Neural progenitor cell (in vitro differentiated cells): ENCODE results near the gene IER5. TPM values are rescaled to one million over a fixed set of nuclear protein-coding genes. Genes with fewer than 3 reads are reported as not detected.
"Not testable (repeated sequence)": the region's sequence is repeated elsewhere in the genome, so short reads cannot be mapped to it uniquely, and the experiment has no call there.

Source experiments
- DNase-seq: peaks from one replicate; pipeline ENCODE4 v3.0.0-alpha.2; 2016; ENCODE audit warnings: low spot score
- H2AFZ ChIP-seq: fragments of 200-600 bp; sonication (generic); replicated peaks from 2 replicates; pipeline ENCODE4 v1.6.1; 2016; ENCODE audit warnings: antibody characterized with exemption
- H3F3A ChIP-seq: fragments of 200-600 bp; sonication (generic); 2 replicates; pipeline ENCODE4 v1.6.1; 2016; ENCODE audit warnings: antibody characterized with exemption, low read depth
- H3K27ac ChIP-seq: fragments of 200-600 bp; sonication (generic); 2 replicates; pipeline ENCODE4 v1.5.1; 2016; ENCODE audit warnings: mild to moderate bottlenecking
- H3K27me3 ChIP-seq: fragments of 200-600 bp; sonication (generic); 2 replicates; pipeline ENCODE4 v1.6.1; 2016; ENCODE audit warnings: mild to moderate bottlenecking, moderate library complexity
- H3K36me3 ChIP-seq: fragments of 200-600 bp; sonication (generic); 2 replicates; pipeline ENCODE4 v1.5.1; 2016
- H3K4me1 ChIP-seq: fragments of 200-600 bp; sonication (generic); 2 replicates; pipeline ENCODE4 v1.6.1; 2016; ENCODE audit warnings: mixed run types
- H3K4me2 ChIP-seq: fragments of 200-600 bp; sonication (generic); 2 replicates; pipeline ENCODE4 v1.6.1; 2016
- H3K4me3 ChIP-seq: fragments of 200-600 bp; sonication (generic); 2 replicates; pipeline ENCODE4 v1.5.1; 2016
- H3K79me2 ChIP-seq: fragments of 200-600 bp; sonication (generic); 2 replicates; pipeline ENCODE4 v1.6.1; 2016; ENCODE audit warnings: low read depth
- H3K9ac ChIP-seq: fragments of 200-600 bp; sonication (generic); 2 replicates; pipeline ENCODE4 v1.6.1; 2016
- H3K9me3 ChIP-seq: fragments of 200-600 bp; sonication (generic); 2 replicates; pipeline ENCODE4 v1.5.1; 2016; ENCODE audit warnings: low read depth
- H4K20me1 ChIP-seq: fragments of 200-600 bp; sonication (generic); 2 replicates; pipeline ENCODE4 v1.6.1; 2016; ENCODE audit warnings: low read depth
- H3K27ac Mint-ChIP-seq: 3 replicates; pipeline ENCODE4 v1.8.0; 2021; ENCODE audit warnings: mixed read lengths
- H3K27me3 Mint-ChIP-seq: 2 replicates; pipeline ENCODE4 v1.8.0; 2022; ENCODE audit warnings: low read depth, mild to moderate bottlenecking, inconsistent platforms, moderate library complexity, mixed read lengths; ENCODE audit not compliant: insufficient read depth
- H3K36me3 Mint-ChIP-seq: 3 replicates; pipeline ENCODE4 v1.8.0; 2021; ENCODE audit warnings: mixed read lengths
- H3K4me1 Mint-ChIP-seq: 3 replicates; pipeline ENCODE4 v1.8.0; 2021; ENCODE audit warnings: mixed read lengths
- H3K4me3 Mint-ChIP-seq: 3 replicates; pipeline ENCODE4 v1.8.0; 2021; ENCODE audit warnings: mild to moderate bottlenecking, moderate library complexity, mixed read lengths
- H3K9me3 Mint-ChIP-seq: 3 replicates; pipeline ENCODE4 v1.8.0; 2020; ENCODE audit warnings: mixed read lengths
- EZH2 ChIP-seq: fragments of 200-600 bp; sonication (generic); IDR thresholded peaks from 2 replicates; pipeline ENCODE4 v1.6.1; 2017; ENCODE audit warnings: antibody characterized with exemption, mild to moderate bottlenecking, moderate library complexity
- EZH2phosphoT487 ChIP-seq: fragments of 200-600 bp; sonication (generic); IDR thresholded peaks from 2 replicates; pipeline ENCODE4 v1.6.1; 2017; ENCODE audit warnings: antibody characterized with exemption
- total RNA-seq: library from RNA; depleted of rRNA; stranded (reverse); fragments of >200 nt; gene quantifications from 2 replicates; pipeline ENCODE4 v1.2.3, GENCODE V29; 2015; ENCODE audit warnings: low replicate concordance
- TF ChIP-seq, protein P1 (sequence below): fragments of 200-600 bp; sonication (generic); IDR thresholded peaks from 2 replicates; pipeline ENCODE4 v1.5.1; 2017; ENCODE audit warnings: antibody characterized with exemption, mild to moderate bottlenecking

IER5 gene
- total RNA-seq, 1 donor from 2014 or later, result 8.0 TPM

DNA sequence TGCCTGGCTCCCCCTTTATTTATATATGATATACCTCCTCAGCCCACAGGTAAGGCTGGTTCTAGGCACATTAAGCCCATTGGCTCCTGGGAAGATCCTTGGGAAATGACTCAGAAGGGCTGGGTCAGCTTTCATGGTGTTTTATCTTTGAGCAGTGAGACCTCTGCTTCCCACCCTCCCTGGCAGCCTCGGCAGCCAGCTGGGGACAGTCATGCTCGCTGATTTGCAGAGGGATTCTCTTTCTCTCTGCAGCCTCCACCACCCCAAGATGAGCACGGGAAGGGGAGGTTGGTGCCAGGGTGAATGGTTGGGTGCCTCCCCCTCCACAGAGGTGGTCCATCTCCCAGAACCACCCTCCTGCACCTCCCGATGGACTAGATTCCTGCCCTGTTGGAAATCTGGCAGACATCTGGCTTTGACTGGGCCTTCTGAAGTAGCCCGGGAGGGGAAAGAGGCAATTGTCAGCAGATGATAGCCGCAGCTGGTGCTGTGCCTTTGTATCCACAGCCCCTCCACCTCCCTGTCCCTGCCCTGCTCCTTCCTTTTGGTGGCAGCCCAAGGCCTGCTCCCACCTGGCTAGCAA lies 24.6 kb downstream of the IER5 start:
- Histone ChIP-seq H3K4me1 (peaks cover 36% of the 10 kb centered on the region), H3K4me2 (no peak overlapping the region), H3K9me3 (no peaks in the 10 kb centered on the region), H3K4me3 (no peak overlapping the region), H3F3A (peaks cover 10% of the 10 kb centered on the region), H3K79me2 (no peaks in the 10 kb centered on the region), H3K27ac (no peak overlapping the region), H3K9ac (no peak overlapping the region), H3K36me3 (no peaks in the 10 kb centered on the region), H4K20me1 (no peaks in the 10 kb centered on the region), H2AFZ (peak overlapping the region; percentile 56), H3K27me3 (no peaks in the 10 kb centered on the region)
- H3K27ac Mint-ChIP-seq, result peak overlapping the region; percentile 69
- H3K9me3 Mint-ChIP-seq, result peaks cover 2% of the 10 kb centered on the region
- no peaks in the 10 kb centered on the region for H3K36me3 Mint-ChIP-seq
- TF ChIP-seq, protein P1, sequence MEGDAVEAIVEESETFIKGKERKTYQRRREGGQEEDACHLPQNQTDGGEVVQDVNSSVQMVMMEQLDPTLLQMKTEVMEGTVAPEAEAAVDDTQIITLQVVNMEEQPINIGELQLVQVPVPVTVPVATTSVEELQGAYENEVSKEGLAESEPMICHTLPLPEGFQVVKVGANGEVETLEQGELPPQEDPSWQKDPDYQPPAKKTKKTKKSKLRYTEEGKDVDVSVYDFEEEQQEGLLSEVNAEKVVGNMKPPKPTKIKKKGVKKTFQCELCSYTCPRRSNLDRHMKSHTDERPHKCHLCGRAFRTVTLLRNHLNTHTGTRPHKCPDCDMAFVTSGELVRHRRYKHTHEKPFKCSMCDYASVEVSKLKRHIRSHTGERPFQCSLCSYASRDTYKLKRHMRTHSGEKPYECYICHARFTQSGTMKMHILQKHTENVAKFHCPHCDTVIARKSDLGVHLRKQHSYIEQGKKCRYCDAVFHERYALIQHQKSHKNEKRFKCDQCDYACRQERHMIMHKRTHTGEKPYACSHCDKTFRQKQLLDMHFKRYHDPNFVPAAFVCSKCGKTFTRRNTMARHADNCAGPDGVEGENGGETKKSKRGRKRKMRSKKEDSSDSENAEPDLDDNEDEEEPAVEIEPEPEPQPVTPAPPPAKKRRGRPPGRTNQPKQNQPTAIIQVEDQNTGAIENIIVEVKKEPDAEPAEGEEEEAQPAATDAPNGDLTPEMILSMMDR, result no peak
- TF ChIP-seq EZH2phosphoT487 (no peak), EZH2 (no peak)
- peaks cover 9% of the 10 kb centered on the region for H3K27me3 Mint-ChIP-seq
- peaks cover 73% of the 10 kb centered on the region for H3K4me1 Mint-ChIP-seq
- H3K4me3 Mint-ChIP-seq, result no peak overlapping the region
- DNase-seq, result no peak

DNA sequence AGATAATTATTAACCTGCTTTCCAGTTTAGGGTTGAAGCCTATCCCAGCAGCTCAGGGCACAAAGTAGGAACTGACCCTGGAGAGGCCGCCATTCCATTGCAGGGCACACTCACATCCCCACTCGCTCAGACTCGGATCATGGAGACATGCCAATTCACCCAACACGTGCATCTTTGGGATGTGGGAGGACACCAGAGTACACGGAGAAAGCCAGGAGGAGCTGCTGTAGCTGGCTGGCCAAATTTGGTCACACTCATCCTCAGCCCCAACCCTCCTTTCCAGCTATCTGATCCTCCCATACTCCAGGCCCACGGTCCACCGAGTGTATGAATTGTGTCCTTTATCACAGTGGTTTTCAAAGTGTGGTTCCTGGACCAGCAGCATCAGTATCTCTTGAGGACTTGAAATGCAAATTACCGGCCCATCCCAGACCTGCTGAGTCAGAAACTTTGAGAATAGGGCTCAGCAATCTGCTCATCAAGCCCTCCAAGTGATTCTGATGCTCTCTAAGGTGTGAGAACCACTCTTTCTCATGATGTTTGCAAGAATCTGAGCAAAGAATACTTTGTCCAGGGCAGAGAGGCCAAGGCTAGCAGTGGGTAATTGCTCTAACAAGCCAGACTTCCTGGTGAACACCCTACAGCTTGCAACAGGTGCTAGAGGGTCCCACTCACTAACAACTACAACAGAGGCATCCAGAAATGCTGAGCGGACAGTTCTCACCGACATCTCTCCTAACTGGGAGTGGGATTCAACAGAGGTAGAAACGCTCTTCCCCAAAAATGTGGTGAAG lies 26.3 kb downstream of the IER5 start:
- Mint-ChIP-seq H3K4me3 (no peak overlapping the region), H3K9me3 (no peaks in the 10 kb centered on the region), H3K36me3 (no peaks in the 10 kb centered on the region), H3K4me1 (peaks cover 71% of the 10 kb centered on the region), H3K27ac (no peak overlapping the region), H3K27me3 (peaks cover 10% of the 10 kb centered on the region)
- H3K9ac ChIP-seq, result no peak overlapping the region
- H3K27me3 ChIP-seq, result no peaks in the 10 kb centered on the region
- no peak overlapping the region for H3K27ac ChIP-seq
- no peaks in the 10 kb centered on the region for H3K9me3 ChIP-seq
- H3K4me2 ChIP-seq, result no peak overlapping the region
- H3K36me3 ChIP-seq, result no peaks in the 10 kb centered on the region
- no peak overlapping the region for H2AFZ ChIP-seq
- no peak for DNase-seq
- no peaks in the 10 kb centered on the region for H4K20me1 ChIP-seq
- no peak for TF ChIP-seq EZH2
- no peak for TF ChIP-seq EZH2phosphoT487
- TF ChIP-seq, protein P1, result no peak
- peaks cover 29% of the 10 kb centered on the region for H3K4me1 ChIP-seq
- H3F3A ChIP-seq, result peaks cover 12% of the 10 kb centered on the region
- no peak overlapping the region for H3K4me3 ChIP-seq
- H3K79me2 ChIP-seq, result no peaks in the 10 kb centered on the region

DNA sequence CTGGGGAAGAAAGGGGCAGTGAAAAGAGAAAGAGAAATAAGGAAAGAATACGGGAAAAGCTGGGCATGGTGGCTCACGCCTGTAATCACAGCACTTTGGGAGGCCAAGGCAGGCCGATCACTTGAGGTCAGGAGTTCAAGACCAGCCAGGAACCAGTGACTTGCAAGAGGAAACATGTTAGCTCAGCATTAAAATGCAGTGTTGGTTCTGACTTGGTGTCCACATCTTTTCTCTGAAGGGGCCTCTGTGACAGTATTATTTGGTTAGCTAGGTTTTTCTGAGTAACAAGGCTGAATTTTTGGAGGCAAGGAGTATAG lies 26.8 kb downstream of the IER5 start:
- DNase-seq, result no peak
- Mint-ChIP-seq H3K27me3 (peaks cover 7% of the 10 kb centered on the region), H3K27ac (no peak overlapping the region), H3K4me1 (peaks cover 66% of the 10 kb centered on the region), H3K9me3 (no peaks in the 10 kb centered on the region), H3K4me3 (no peak overlapping the region), H3K36me3 (no peaks in the 10 kb centered on the region)
- Histone ChIP-seq H3K9me3 (no peaks in the 10 kb centered on the region), H3K27me3 (no peaks in the 10 kb centered on the region), H3F3A (peaks cover 12% of the 10 kb centered on the region), H3K4me2 (no peak overlapping the region), H3K27ac (no peak overlapping the region), H4K20me1 (no peaks in the 10 kb centered on the region), H3K9ac (no peak overlapping the region), H3K79me2 (no peaks in the 10 kb centered on the region), H2AFZ (no peak overlapping the region), H3K4me1 (peaks cover 23% of the 10 kb centered on the region), H3K4me3 (no peak overlapping the region), H3K36me3 (no peaks in the 10 kb centered on the region)
- TF ChIP-seq EZH2 (no peak), EZH2phosphoT487 (no peak)
- TF ChIP-seq, protein P1, result no peak

DNA sequence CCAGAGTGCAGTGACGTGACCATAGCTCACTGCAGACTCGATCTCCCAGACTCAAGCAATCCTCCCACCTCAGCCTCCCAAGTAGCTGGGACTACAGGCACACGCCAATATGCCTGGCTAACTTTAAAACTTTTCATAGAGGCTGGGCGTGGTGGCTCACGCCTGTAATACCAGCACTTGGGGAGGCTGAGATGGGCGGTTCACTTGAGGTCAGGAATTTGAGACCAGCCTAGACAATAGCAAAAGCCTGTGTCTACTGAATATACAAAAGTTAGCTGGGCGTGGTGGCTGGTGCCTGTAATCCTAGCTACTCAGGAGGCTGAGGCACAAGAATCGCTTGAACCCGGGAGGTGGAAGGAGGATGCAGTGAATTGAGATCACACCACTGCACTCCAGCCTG lies 27.5 kb downstream of the IER5 start:
- H3K36me3 ChIP-seq, H3K4me2 ChIP-seq, H3K9me3 ChIP-seq, H3K27ac Mint-ChIP-seq, H3K36me3 Mint-ChIP-seq, H3K79me2 ChIP-seq, DNase-seq, H3K4me3 ChIP-seq, H3K4me3 Mint-ChIP-seq, H3K27me3 ChIP-seq, H3K9ac ChIP-seq, H4K20me1 ChIP-seq, H3K27me3 Mint-ChIP-seq, H3K9me3 Mint-ChIP-seq, H2AFZ ChIP-seq, H3K27ac ChIP-seq: not testable (repeated sequence)
- H3K4me1 Mint-ChIP-seq, result peaks cover 65% of the 10 kb centered on the region
- Histone ChIP-seq H3F3A (peaks cover 12% of the 10 kb centered on the region), H3K4me1 (peaks cover 22% of the 10 kb centered on the region)
